Keratinocyte (primary cell): ENCODE results near the gene TNFRSF25. TPM values are rescaled to one million over a fixed set of nuclear protein-coding genes. Genes with fewer than 3 reads are reported as not detected.

Experiments
- DNase-seq: peaks from one replicate; pipeline ENCODE4 v3.0.0-alpha.2; 2011; ENCODE audit warnings: low read depth, missing footprints, low spot score
- FAIRE-seq: peaks from 2 replicates; lab custom pipeline; 2011; peaks lifted over from hg19 to GRCh38; lab: Jason Lieb, UNC
- H2AFZ ChIP-seq: 2 replicates; pipeline ENCODE4 v1.6.0; 2012; ENCODE audit warnings: low read length, control low read depth, inconsistent platforms; ENCODE audit not compliant: control insufficient read depth
- H3K27ac ChIP-seq: 2 replicates; pipeline ENCODE4 v1.5.1; 2011; ENCODE audit warnings: low read length; ENCODE audit not compliant: control insufficient read depth, insufficient read depth
- H3K27me3 ChIP-seq: 3 replicates; pipeline ENCODE4 v1.6.0; 2011; ENCODE audit warnings: low read length; ENCODE audit not compliant: control insufficient read depth, insufficient read depth; ENCODE audit errors: extremely low read depth
- H3K36me3 ChIP-seq, 2 experiments: 2 replicates in 1 of 2; 3 replicates in 1 of 2; pipeline ENCODE4 v1.5.1; 2011; ENCODE audit warnings: low read length in 2 of 2, mild to moderate bottlenecking in 1 of 2; ENCODE audit not compliant: control insufficient read depth in 2 of 2, insufficient read depth in 2 of 2; ENCODE audit errors: extremely low read depth in 1 of 2
- H3K4me1 ChIP-seq: 3 replicates; pipeline ENCODE4 v1.5.1; 2011; ENCODE audit warnings: low read length; ENCODE audit not compliant: control insufficient read depth, insufficient read depth; ENCODE audit errors: extremely low read depth
- H3K4me2 ChIP-seq: 3 replicates; pipeline ENCODE4 v1.6.0; 2011; ENCODE audit warnings: low read depth, low read length; ENCODE audit not compliant: control insufficient read depth, insufficient read depth; ENCODE audit errors: extremely low read depth
- H3K4me3 ChIP-seq, 3 experiments: fragments of 200-600 bp in 1 of 3; sonication (generic) in 1 of 3; 2 replicates in 2 of 3; 3 replicates in 1 of 3; pipeline ENCODE4 v1.5.1; 2011 to 2016; ENCODE audit warnings: low read length in 3 of 3, mild to moderate bottlenecking in 3 of 3, control low read depth in 2 of 3, inconsistent platforms in 1 of 3, low read depth in 1 of 3, mixed read lengths in 1 of 3, mixed run types in 1 of 3, moderate library complexity in 1 of 3; ENCODE audit not compliant: control insufficient read depth in 2 of 3, insufficient read depth in 2 of 3; ENCODE audit errors: extremely low read depth in 1 of 3
- H3K79me2 ChIP-seq: 2 replicates; pipeline ENCODE4 v1.6.0; 2012; ENCODE audit warnings: low read length; ENCODE audit not compliant: control insufficient read depth, insufficient read depth
- H3K9ac ChIP-seq: 3 replicates; pipeline ENCODE4 v1.6.0; 2011; ENCODE audit warnings: low read length; ENCODE audit not compliant: control insufficient read depth, insufficient read depth; ENCODE audit errors: extremely low read depth
- H3K9me1 ChIP-seq: 3 replicates; pipeline ENCODE4 v1.6.0; 2011; ENCODE audit warnings: low read length; ENCODE audit not compliant: control insufficient read depth, insufficient read depth; ENCODE audit errors: extremely low read depth
- H3K9me3 ChIP-seq: 2 replicates; pipeline ENCODE4 v1.5.1; 2012; ENCODE audit warnings: low read depth, low read length; ENCODE audit not compliant: control insufficient read depth
- H4K20me1 ChIP-seq: 3 replicates; pipeline ENCODE4 v1.6.0; 2011; ENCODE audit warnings: low read length; ENCODE audit not compliant: control insufficient read depth, insufficient read depth; ENCODE audit errors: extremely low read depth
- CTCF ChIP-seq, 3 experiments: IDR thresholded peaks in 1 of 3; conservative IDR thresholded peaks in 1 of 3; optimal IDR thresholded peaks in 1 of 3; 2 replicates in 2 of 3; 3 replicates in 1 of 3; pipeline versions ENCODE3 to v1.5.1; 2011; ENCODE audit warnings: low read length in 3 of 3, mild to moderate bottlenecking in 3 of 3, moderate library complexity in 2 of 3, control low read depth in 1 of 3, inconsistent platforms in 1 of 3; ENCODE audit not compliant: insufficient read depth in 2 of 3; ENCODE audit errors: extremely low read depth in 1 of 3
- EZH2 ChIP-seq: IDR thresholded peaks from one replicate; pipeline ENCODE4 v1.6.1; 2012; ENCODE audit warnings: inconsistent platforms, mild to moderate bottlenecking, low read length, moderate library complexity
- dilution Hi-C: fragments of 300-500 bp; cut with MboI; formaldehyde crosslinking; loops from one replicate; pipeline ENCODE4 v1.7.0; 2020; ENCODE audit warnings: low sequenced_read_pairs; ENCODE audit not compliant: extremely low pct_ligation_motif_present
- polyA plus RNA-seq, 5 experiments: library from polyadenylated mRNA; depleted of rRNA in 3 of 5; stranded (reverse) in 3 of 5; stranded (forward) in 1 of 5; unstranded in 1 of 5; fragments of >200 nt; gene quantifications; 1 replicate in 1 of 5; 2 replicates in 3 of 5; 3 replicates in 1 of 5; pipeline versions ENCODE4 v1.2.1 to v1.2.3, GENCODE V29; 2011 to 2012; ENCODE audit warnings: missing spikeins in 2 of 5, low read depth in 1 of 5, low replicate concordance in 1 of 5

The TNFRSF25 gene
- polyA plus RNA-seq, 1 donor (not counting 4 experiments of a cell fraction or from before 2014, with no cell fraction given): 12.4 TPM

- DNase-seq (no peak), FAIRE-seq (no peak)
- H4K20me1 ChIP-seq: no peaks in the 10 kb centered on the region
- no peak overlapping the region for H3K4me2 ChIP-seq
- peaks cover 4% of the 10 kb centered on the region for H3K27me3 ChIP-seq
- no peaks in the 10 kb centered on the region for H3K4me1 ChIP-seq
- no peak overlapping the region for H3K4me3 ChIP-seq
- dilution Hi-C loops: no loop called here
- H3K9me1 ChIP-seq: no peaks in the 10 kb centered on the region
- H3K9ac ChIP-seq: no peak overlapping the region
- no peaks in the 10 kb centered on the region for H3K9me3 ChIP-seq
- no peak overlapping the region for H3K27ac ChIP-seq
- H3K79me2 ChIP-seq: no peaks in the 10 kb centered on the region
- H3K36me3 ChIP-seq: no peaks in the 10 kb centered on the region
- H2AFZ ChIP-seq: no peak overlapping the region
- no peak for TF ChIP-seq EZH2
- TF ChIP-seq CTCF (optimal IDR thresholded peaks at IDR 0.05 in 1 of 3, IDR thresholded peaks at IDR 0.05 in 1 of 3, conservative IDR thresholded peaks at IDR 0.05 in 1 of 3; ENCODE audit: extremely low read depth in 1 of 3, insufficient read depth in 2 of 3, low read length in 3 of 3): no peak
These were observed 40.5 kb upstream of the TNFRSF25 start for GRCh38 chr1:6506210-6507036.

DNA sequence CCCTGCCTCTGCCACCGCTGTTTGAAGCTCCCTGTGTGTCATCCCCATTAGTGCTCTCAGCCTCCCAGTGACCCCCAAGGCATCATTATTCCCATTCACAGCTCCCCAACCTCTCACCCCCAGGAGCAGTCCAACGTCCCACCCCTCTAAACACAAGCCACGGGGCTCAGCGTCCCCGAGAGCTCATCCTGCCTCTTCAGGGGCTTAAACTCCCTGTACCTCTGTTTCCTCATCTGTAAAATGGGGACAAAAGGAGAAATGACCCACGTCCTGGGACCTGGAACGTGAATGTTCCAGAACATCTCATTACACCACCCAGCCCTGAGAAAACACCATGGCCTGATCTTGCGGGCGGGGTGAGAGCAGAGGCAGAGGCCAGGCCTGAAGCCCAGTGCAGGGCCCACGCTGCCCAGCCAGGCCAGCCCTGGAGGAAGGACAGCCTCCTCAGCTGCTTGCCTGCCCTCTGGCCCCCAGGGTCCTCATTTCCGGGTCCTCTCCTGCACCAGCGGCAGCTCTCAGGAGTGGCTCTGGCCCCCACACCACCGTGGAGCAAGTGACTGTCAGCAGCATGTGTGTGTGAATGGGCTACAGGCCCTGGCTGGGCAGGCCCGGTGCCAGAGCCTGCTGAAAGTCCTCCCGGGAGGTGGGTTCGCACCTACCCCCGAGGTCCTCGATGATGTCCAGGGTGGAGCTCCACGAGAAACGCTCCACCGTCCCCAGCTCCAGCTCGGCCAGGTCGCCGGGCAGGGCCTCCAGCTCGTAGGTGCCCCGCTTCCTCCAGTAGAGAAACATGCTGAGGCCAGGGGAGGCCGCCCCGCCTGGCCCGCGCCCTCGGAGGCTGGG is 39.6 kb upstream of the TNFRSF25 start:
- no peaks in the 10 kb centered on the region for H3K4me1 ChIP-seq
- dilution Hi-C loops: no loop called here
- H3K27me3 ChIP-seq: peaks cover 6% of the 10 kb centered on the region
- H3K9me3 ChIP-seq: no peaks in the 10 kb centered on the region
- H3K9me1 ChIP-seq: no peaks in the 10 kb centered on the region
- H3K9ac ChIP-seq: no peak overlapping the region
- no peak for FAIRE-seq
- TF ChIP-seq CTCF (optimal IDR thresholded peaks at IDR 0.05 in 1 of 3, IDR thresholded peaks at IDR 0.05 in 1 of 3, conservative IDR thresholded peaks at IDR 0.05 in 1 of 3; ENCODE audit: extremely low read depth in 1 of 3, insufficient read depth in 2 of 3, low read length in 3 of 3) (no peak), EZH2 (no peak)
- H3K4me2 ChIP-seq: no peak overlapping the region
- H3K79me2 ChIP-seq: no peaks in the 10 kb centered on the region
- no peak overlapping the region for H3K4me3 ChIP-seq
- no peak overlapping the region for H2AFZ ChIP-seq
- H3K27ac ChIP-seq: no peak overlapping the region
- no peaks in the 10 kb centered on the region for H4K20me1 ChIP-seq
- no peaks in the 10 kb centered on the region for H3K36me3 ChIP-seq
- DNase-seq: no peak
